ENCODE data around the gene INPP5A. TPM values are rescaled to one million over a fixed set of nuclear protein-coding genes. Genes with fewer than 3 reads are reported as not detected.

Gene INPP5A
- total RNA-seq, 1 experiment from 2014 or later, result 12.3 TPM

GRCh38 chr10:132507956-132508490, 29.6 kb upstream of the INPP5A start:
- ATAC-seq, result no peak
- H3K36me3 ChIP-seq (ENCODE audit: control insufficient read depth in 1 of 2, insufficient read depth in 2 of 2, low read length in 2 of 2), result no peaks in the 10 kb centered on the region
- POLR2A ChIA-PET, result no interaction called here
- no peaks in the 10 kb centered on the region for H4K20me1 ChIP-seq (ENCODE audit: insufficient read depth)
- H3K9me3 ChIP-seq (ENCODE audit: control insufficient read depth in 1 of 2, insufficient read depth in 1 of 2, low read depth in 1 of 2, low read length in 2 of 2), result no peaks in the 10 kb centered on the region
- no peak overlapping the region for H3K4me2 ChIP-seq (ENCODE audit: low read length)
- intact Hi-C loops (cut with micrococcal nuclease), result no loop called here
- H3K4me1 ChIP-seq (ENCODE audit: control insufficient read depth in 1 of 2, insufficient read depth in 2 of 2, low read length in 2 of 2), result no peaks in the 10 kb centered on the region
- CTCF ChIA-PET, result no interaction called here
- no peak for DNase-seq (ENCODE audit: low read depth, low spot score)
- H2AFZ ChIP-seq (ENCODE audit: low read depth, low read length, poor library complexity, severe bottlenecking), result no peak overlapping the region
- no peak overlapping the region for H3K9ac ChIP-seq (ENCODE audit: low read length)
- no peaks in the 10 kb centered on the region for H3K27me3 ChIP-seq (ENCODE audit: insufficient read depth, low read length)
- H3K9me2 ChIP-seq (ENCODE audit: insufficient read depth), result no peaks in the 10 kb centered on the region
- H3K79me2 ChIP-seq (ENCODE audit: insufficient read depth, low read length), result no peaks in the 10 kb centered on the region
- no peak overlapping the region for H3K27ac ChIP-seq (ENCODE audit: low read depth, low read length)
- RAD21 ChIA-PET (ENCODE audit: low non-redundant PET in 1 of 2, low total read pairs in 2 of 2, uncharacterized antibody in 2 of 2, unreplicated experiment in 2 of 2), result no interaction called here
- TF ChIP-seq CTCF (IDR thresholded peaks at IDR 0.05 in 2 of 3, conservative IDR thresholded peaks at IDR 0.05 in 1 of 3; ENCODE audit: borderline replicate concordance in 1 of 3, insufficient read depth in 1 of 3, low read depth in 2 of 3, low read length in 2 of 3), result no peak
- TF ChIP-seq TCF7L2 (IDR thresholded peaks at IDR 0.05; ENCODE audit: borderline replicate concordance, extremely low read depth, insufficient read depth, insufficient read length), result no peak
- no peak for TF ChIP-seq SRF (IDR thresholded peaks at IDR 0.05; ENCODE audit: low read depth)
- TF ChIP-seq POLR2A (IDR thresholded peaks at IDR 0.05; ENCODE audit: borderline replicate concordance, extremely low read depth, insufficient read depth, insufficient read length), result no peak
- no peak for TF ChIP-seq EGR1 (IDR thresholded peaks at IDR 0.05; ENCODE audit: low read depth)
- TF ChIP-seq EZH2phosphoT487 (IDR thresholded peaks at IDR 0.05; ENCODE audit: borderline replicate concordance), result no peak
- TF ChIP-seq REST (IDR thresholded peaks at IDR 0.05; ENCODE audit: low read depth), result no peak
- TF ChIP-seq JUND (IDR thresholded peaks at IDR 0.05), result no peak
- no peak for TF ChIP-seq FOSL1 (IDR thresholded peaks at IDR 0.05; ENCODE audit: low read depth)
- TF ChIP-seq EZH2 (IDR thresholded peaks at IDR 0.05), result no peak
- no peak for TF ChIP-seq ATF3 (IDR thresholded peaks at IDR 0.05)
- TF ChIP-seq ZBTB33 (IDR thresholded peaks at IDR 0.05; ENCODE audit: extremely low read depth, insufficient replicate concordance, low read length), result no peak
- TF ChIP-seq ELF1 (IDR thresholded peaks at IDR 0.05; ENCODE audit: borderline replicate concordance, low read depth), result no peak
- TF ChIP-seq POLR2AphosphoS5 (IDR thresholded peaks at IDR 0.05; ENCODE audit: low read depth, low read length), result no peak
- TF ChIP-seq YY1 (IDR thresholded peaks at IDR 0.05; ENCODE audit: extremely low read depth, insufficient replicate concordance, low read depth, low read length), result no peak
- TF ChIP-seq CBX3 (IDR thresholded peaks at IDR 0.05; ENCODE audit: low read depth), result no peak
- TF ChIP-seq CEBPB (IDR thresholded peaks at IDR 0.05; ENCODE audit: low read depth), result no peak
- BruUV-seq (replicated peaks), result no TSS peak
- H3K4me3 ChIP-seq (replicated peaks in 1 of 2; ENCODE audit: low read depth in 1 of 2, low read length in 2 of 2), result no peak overlapping the region
